Measurements from ENCODE around the gene B3GNT3.
"Not testable (repeated sequence)": the region's sequence is repeated elsewhere in the genome, so short reads cannot be mapped to it uniquely, and the experiment has no call there.

The B3GNT3 gene

DNA sequence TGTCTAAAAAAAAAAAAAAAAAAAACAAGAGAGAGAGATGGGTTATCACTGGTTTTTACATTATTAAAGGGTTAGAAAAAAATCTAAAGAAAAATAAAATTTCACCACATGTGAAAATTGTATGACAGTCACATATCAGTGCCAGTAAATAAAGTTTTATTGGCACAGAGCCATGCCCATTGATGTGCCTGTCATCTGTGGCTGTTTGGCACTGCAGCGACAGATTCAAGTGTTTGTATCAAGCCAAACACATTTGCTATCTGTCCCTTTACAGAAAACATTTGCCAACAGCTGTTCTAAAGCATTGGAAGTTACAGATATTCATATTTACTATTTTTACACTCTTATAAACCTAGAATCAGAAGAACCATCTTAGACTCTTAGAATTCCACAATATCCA is 27.4 kb upstream of the B3GNT3 start:
- DNase-seq, result no peak

- DNase-seq, result no peak
Measured at GRCh38 chr19:17770613-17771012, 24.3 kb upstream of the B3GNT3 start.

GRCh38 chr19:17772172-17772571 is 22.8 kb upstream of the B3GNT3 start:
- DNase-seq, result peak; percentile 29

DNA sequence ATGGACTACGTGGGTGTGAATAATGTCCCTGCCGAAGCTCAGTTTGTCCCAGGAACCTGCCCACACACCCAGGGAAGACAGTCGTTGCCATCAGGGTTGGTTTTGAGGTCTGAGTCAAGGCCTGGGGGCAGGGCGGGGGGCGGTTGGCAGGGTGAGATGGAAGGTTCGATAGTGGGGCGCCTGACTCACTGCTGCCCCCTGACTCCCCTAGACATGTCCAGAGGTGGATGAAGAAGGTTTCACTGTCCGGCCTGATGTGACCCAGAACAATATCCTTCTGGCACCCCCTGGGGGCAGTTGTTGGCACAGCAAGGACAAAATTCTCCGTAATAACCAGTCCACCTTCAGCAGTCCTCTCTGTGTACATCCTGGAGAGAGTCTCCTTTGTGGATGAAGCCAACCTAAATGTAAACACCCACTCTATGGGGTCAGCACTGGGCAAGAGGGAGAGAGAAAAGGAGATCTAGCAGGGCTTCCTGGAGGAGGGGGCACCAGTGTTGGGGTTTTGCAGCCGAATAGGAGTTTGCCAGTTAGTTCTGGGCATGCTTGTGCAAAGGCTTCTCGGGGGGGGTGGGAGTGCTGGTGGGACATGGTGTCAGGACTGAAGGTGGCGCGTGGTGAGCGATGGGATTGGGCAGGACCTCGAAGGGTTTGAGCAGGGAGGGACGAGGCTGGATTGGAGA is 19.6 kb upstream of the B3GNT3 start:
- DNase-seq, result peak; percentile 32

DNA sequence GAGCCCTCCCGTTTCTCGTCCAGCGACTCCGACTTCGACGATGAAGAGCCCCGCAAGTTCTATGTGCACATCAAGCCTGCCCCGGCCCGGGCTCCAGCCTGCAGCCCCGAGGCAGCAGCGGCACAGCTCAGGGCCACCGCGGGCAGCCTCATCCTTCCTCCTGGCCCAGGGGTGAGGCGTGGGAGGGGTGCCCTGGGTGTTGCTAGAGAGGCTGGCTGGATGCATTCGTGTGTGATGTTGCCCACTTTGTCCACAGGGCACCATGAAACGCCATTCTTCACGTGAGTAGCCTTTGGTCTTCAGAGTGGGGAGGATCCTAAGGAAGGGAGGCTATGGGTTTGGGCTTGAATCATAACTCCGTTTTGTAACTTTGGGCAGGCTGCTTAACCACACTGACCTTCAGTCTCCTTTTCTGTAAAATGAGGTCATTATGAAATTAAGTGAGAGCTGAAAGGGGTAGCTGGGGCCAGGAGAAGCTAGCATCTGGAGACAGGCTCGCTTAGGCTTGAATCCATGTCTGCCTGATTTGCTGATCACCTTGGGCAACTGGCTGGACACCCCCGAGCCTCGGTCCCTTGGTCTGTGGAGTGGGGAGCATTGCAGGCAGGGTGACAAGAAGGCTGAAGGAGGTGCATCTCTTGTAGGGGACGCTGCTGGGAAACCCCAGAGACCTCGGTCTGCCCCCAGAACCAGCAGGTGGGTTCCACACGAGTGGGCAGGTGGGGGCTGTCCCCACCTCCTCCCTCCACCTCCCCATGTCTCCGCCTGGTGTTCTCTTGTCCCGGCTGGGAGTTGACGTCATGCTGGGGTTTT is 18.7 kb upstream of the B3GNT3 start:
- DNase-seq, result no peak

DNA sequence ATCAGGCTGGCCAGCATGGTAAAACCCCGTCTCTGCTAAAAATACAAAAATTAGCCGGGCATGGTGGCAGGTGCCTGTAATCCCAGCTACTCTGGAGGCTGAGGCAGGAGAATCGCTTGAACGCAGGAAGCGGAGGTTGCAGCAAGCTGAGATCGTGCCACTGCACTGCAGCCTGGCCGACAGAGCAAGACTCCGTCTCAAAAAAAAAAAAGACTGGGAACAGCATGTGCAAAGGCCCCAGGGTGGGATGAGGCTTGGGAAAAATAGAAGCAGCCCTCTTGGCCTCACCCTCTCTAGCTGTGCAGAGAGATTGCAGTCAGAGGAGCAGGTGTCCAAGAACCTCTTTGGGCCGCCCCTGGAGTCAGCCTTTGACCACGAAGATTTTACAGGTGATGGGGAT is 17.1 kb upstream of the B3GNT3 start:
- DNase-seq, result not testable (repeated sequence)

GRCh38 chr19:17778251-17778967 is 16.5 kb upstream of the B3GNT3 start:
- DNase-seq, result peak; percentile 63

DNA sequence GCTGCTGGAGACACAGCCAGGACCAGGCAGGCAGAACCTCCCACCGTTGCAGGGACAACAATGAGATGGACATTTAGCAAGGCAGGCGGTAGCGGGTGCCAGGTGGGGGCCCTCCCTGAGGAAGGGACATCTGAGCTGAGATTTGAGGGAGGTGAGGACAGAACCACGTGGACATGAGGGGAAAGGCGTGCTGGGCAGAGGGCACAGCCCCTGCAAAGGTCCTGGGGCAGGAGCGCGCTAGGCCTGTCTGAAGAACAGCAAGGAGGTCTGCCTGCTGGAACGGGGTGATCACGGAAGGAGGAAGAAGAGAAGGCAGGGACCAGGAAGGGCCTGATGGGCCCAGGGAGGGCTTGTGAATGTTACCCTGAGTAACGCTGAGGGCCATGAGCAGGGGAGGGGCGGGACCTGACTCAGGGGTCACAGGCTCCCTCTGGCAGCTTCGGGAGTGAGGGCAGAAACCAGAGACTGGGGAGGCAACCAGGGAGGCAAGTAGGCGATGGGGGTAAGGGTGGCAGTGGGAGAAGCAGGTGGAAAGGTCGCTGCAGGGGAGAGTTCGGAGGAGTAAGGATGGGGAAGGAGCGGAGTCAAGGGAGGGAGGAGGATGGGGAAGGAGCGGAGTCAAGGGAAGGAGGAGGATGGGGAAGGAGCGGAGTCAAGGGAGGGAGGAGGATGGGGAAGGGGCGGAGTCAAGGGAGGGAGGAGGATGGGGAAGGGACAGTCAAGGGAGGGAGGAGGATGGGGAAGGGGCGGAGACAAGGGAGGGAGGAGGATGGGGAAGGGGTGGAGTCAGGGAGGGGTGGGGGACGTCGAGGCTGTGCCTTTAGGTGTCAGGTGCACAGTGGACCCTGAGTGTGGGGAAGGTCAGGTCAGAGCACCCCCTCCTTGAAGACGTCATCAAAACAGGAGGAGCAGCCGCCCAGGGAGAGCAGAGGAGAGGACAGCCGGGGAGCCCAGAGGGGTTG is 15.7 kb upstream of the B3GNT3 start:
- no peak for DNase-seq

DNA sequence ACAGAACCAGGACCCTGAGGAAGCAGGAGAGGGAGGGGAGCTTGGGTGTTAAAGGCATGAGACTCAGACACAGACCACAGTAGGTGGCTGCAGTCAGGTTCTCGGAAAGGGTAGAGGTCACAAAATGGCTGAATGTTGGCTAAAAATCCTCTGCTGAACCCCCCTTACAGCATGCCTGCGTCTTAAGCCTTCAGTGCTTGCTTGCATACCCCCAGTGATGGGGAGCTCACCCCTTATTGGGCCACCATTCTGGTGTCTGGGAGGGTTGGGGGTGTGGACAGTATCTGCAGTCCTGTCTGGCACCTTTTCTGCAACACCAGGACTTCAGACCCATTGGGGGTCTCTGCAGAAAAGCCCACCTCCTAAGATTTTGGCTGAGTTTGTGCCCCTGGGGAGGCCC is 14.2 kb upstream of the B3GNT3 start:
- no peak for DNase-seq

DNA sequence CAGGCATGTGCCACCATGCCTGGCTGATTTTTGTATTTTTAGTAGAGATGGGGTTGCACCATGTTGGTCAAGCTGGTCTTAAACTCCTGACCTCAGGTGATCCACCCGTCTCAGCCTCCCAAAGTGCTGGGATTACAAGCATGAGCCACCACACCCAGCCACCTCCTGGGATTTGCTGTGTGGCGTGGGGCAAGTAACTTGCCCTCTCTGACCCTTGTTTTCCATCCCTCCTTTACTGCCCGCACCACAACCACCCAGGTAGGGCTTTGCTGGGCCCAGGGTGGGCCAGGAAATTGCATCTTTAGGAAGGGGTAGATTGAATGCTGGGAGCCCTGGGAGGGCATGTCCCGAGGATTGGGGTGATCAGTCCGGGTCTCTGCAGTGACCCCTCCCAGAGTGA is 11.2 kb upstream of the B3GNT3 start:
- DNase-seq, result not testable (repeated sequence)

- peak; percentile 76 for DNase-seq
Measured at GRCh38 chr19:17784201-17785008, 10.5 kb upstream of the B3GNT3 start.

DNA sequence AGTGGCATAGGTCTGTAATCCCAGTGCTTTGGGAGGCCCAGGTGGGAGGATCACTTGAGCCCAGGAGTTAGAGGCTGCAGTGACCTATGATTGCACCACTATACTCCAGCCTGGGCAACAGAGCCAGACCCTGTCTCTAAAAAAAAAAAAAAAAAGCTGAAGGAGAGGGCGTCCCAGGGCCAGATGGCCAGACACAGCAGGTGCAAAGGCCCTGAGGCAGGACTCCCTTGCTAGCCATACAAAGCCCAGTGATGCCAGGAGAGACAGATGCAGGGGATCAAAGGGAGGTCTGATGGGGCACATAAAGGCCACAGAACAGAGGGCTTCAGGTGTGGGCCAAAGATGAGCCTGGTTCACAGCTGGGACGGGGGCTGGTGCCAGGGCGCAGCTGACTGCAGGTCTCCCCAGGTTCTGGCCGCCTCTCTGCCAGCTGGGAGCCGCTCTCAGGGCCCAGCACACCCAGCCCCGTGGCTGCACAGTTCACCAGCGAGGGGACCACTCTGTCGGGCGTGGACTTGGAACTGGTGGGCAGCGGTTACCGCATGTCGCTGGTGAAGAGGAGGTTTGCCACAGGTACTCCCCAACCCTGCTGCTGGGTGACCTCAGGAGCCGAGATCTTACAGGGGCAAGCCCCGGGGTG is 7.5 kb upstream of the B3GNT3 start:
- DNase-seq, result no peak

GRCh38 chr19:17788632-17789031 is 6.3 kb upstream of the B3GNT3 start:
- DNase-seq, result no peak

- DNase-seq, result no peak
Measured at GRCh38 chr19:17790059-17790780, 4.7 kb upstream of the B3GNT3 start.

DNA sequence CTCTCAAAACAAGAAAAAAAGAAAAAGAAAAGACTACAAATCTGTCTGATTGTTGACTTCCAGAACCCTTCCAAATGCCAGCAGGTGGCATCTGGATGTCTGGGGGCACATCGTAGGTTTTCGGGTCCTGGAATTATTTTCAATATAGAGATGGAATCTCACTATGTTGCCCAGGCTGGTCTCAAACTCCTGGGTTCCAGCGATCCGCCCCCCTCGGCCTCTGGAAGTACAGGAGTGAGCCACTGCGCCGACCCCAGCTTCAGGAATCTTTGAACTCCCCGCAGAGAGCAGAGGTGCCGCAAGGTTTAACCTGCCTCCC is 567 bp upstream of the B3GNT3 start:
- no peak for DNase-seq

DNA sequence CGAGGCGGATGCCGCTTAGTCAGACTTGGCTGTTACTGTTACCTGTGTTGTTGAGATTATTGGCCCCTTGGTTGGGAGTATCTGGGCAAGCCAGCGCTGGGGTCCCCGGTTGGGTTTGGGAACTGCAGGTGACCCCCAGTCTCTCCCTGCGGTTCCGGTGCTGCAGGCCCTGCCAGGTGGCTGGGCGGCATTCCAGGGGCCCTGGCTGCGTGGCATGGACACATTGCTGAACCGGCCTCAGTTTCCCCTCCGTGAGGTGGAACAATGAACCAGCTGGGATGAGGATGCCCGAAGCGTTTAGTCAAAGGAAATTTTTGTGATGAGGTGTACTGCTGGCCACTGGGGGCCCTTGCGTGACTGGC is 538 bp downstream of the B3GNT3 start:
- no peak for DNase-seq

- DNase-seq, result no peak
Measured at GRCh38 chr19:17796013-17796837, 1.3 kb downstream of the B3GNT3 start.

GRCh38 chr19:17796838-17797423 is 2.0 kb downstream of the B3GNT3 start:
- DNase-seq, result no peak

GRCh38 chr19:17797424-17798201 is 2.7 kb downstream of the B3GNT3 start:
- DNase-seq, result peak; percentile 32

Measured in activated CD4-positive, alpha-beta T cell treated with anti-CD3 and anti-CD28 coated beads, Interleukin-2, amount 50 U/mL, for 16 hours (primary cell).